ENCODE results near the gene KCNAB3.
"Not testable (repeated sequence)": the region's sequence is repeated elsewhere in the genome, so short reads cannot be mapped to it uniquely, and the experiment has no call there.

Gene KCNAB3

GRCh38 chr17:7929158-7930023 is at the start of gene KCNAB3:
TSS of gene KCNAB3 (minus strand) at chr17:7929856. CDS start at chr17:7929435, 421 bp downstream.
- no peak for DNase-seq (ENCODE audit: low spot score)

DNA sequence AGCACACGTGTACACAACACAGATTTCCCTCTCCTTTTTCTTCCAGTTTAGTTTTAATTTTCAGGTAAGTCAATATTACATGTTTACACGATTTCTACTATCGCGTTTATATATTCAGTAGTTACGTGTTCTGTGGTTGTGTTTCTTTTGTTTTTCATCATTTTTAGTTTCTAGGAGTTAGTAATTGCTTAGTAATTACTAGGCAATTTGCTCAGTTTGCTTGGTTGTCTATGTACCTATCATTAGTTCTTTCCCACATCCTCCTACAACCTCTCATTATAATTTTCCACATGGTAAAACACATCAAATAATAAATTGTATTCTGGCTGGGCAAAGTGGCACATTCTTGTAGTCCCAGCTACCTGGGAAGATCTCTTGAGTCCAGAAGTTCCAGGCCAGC is 48.1 kb upstream of the KCNAB3 start:
- DNase-seq (ENCODE audit: low spot score) = no peak

GRCh38 chr17:7977039-7977438 is 47.4 kb upstream of the KCNAB3 start:
- DNase-seq (ENCODE audit: low spot score) = no peak

DNA sequence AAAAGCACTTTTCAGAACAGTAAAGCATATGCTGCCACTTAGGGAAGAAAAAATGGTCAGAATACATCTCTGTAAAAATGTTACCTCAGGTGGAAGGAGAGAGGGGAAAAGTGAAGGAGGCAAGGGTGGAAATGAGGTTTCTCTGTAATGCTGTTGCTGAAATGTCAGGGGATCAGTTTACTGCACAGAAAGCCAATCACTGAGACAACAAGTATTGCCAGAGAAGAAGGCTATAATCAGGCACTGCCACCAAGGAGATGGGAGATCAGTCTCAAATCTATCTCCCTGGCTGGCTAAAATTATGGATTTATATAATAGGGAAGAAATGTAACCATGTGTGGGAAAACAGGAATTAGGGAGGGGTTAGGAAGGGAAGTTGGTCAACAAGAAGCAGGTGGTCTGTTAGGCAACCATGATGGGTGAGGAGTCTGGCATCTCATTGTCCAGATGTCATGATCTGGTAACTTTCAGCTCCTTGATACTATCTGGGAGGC is 45.0 kb upstream of the KCNAB3 start:
- DNase-seq (ENCODE audit: low spot score) = no peak

DNA sequence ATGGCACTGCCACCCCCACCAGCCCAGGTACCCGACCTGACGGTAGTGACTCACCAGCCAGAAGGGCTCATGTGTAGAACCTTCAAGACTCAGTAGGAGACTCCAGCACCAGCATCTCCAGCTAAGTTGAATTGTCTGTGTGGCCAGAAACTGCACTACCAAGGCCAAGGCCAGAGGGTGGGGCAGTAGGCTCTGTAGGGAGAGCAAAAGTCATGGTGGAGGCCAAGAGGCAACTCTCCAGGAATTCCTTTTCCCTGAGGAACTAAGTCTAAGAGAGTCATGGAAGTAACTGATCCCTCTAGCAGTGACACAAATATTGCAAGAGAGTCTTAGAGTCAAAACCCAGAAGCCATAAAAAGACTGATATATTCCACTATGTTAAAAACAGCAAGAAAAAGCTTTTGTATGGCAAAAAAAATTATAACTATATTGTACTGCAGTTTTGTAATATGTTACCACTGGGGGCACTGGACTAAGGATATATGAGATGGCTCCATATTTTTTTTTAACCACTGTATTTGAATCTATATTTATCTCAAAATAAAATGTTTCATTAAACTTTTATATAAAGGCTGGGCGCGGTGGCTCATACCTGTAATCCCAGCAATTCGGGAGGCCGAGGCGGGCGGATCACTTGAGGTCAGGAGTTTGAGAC is 42.6 kb upstream of the KCNAB3 start:
- peak; percentile 47 for DNase-seq (ENCODE audit: low spot score)

DNA sequence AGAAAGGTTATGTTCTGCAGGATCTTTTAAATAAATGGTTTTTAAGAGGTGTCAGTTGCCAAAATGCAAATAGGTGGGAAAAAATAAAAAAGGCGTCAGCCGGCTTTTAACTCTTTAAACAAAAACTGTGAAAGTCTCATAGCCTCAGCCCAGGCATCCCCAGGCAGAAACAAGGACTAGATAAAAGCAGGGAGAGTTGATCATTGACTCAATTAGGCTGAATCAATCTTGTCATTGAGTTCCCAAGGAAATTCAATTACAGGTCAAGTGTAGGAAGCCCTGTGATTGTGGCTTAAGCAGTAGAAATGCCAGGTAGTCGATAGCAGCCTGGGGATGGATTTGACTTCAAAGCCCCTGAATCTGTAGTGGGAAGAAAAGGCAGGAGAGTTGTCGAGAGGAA is 42.0 kb upstream of the KCNAB3 start:
- DNase-seq (ENCODE audit: low spot score) = no peak

- DNase-seq (ENCODE audit: low spot score) = no peak
These were observed 39.8 kb upstream of the KCNAB3 start for GRCh38 chr17:7969433-7969832.

- DNase-seq (ENCODE audit: low spot score) = no peak
These were observed 38.1 kb upstream of the KCNAB3 start for GRCh38 chr17:7967751-7968150.

DNA sequence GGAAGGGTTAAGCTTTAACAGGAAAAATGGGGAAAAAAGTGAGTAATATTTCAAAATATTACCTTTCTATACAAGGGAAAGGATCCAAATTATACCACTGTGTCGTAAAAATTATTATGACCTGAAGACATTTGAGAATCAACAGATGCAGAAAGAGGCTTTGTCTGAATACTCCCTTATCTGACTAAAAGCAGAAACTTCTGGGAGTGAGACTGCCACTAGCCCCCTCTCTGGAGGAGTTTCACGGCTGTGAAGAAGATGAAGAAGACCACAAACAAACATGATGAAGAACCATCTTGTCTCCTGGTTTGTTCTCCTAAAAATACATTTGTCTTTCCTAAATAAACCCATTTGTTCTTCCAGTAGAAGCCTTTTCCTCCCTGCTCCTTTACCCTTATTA is 31.8 kb upstream of the KCNAB3 start:
- DNase-seq (ENCODE audit: low spot score) = no peak

- no peak for DNase-seq (ENCODE audit: low spot score)
These were observed 30.0 kb upstream of the KCNAB3 start for GRCh38 chr17:7959503-7960253.

GRCh38 chr17:7956228-7956965 is 26.7 kb upstream of the KCNAB3 start:
- no peak for DNase-seq (ENCODE audit: low spot score)

DNA sequence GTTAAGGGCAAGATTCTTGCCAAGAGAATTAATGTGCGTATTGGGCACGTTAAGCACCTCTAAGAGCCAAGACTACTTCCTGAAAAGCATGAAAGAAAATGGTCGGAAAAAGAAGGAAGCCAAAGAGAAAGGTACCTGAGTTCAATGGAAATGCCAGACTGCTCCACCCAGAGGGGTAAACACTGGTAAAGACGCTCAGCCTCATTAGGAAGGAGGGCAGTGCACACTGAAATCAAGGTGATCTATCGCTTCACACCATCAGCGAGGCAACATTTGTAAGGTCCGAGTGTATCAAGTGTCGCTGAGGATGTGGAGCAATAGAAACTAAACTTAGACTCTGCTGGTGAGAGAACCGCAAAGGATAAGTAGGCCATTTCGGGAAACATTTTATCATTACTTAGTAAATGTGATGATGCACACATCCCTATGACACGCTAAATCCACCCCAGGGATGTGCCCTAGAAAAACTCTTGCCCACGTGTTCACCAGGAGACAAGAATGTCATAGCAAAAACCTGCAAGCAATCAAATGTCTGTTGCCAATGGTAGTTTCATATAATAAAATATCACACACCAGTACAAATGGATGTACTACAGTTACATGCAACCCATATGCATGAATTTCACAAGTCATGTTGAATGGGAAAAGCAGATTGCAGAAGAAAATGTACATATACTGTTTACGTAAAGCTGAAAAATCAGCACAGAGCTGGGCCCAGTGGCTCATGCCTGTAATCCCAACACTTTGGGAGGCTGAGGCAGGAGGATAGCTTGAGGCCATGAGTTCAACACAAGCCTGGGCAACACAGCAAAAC is 26.0 kb upstream of the KCNAB3 start:
- DNase-seq (ENCODE audit: low spot score) = no peak

DNA sequence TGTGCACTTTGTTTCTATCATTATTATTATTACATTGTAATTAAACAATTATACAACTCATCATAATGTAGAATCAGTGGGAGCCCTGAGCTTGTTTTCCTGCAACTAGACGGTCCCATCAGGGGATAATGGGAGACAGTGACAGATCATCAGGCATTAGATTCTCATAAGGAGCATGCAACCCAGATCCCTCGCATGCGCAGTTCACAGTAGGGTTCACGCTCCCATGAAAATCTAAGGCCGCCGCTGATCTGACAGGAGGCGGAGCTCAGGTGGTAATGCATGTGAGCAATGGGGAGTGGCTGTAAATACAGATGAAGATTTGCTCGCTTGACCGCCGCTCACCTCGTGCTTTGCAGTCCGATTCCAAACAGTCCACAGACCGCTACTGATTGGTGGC is 23.6 kb upstream of the KCNAB3 start:
- DNase-seq (ENCODE audit: low spot score) = not testable (repeated sequence)

DNA sequence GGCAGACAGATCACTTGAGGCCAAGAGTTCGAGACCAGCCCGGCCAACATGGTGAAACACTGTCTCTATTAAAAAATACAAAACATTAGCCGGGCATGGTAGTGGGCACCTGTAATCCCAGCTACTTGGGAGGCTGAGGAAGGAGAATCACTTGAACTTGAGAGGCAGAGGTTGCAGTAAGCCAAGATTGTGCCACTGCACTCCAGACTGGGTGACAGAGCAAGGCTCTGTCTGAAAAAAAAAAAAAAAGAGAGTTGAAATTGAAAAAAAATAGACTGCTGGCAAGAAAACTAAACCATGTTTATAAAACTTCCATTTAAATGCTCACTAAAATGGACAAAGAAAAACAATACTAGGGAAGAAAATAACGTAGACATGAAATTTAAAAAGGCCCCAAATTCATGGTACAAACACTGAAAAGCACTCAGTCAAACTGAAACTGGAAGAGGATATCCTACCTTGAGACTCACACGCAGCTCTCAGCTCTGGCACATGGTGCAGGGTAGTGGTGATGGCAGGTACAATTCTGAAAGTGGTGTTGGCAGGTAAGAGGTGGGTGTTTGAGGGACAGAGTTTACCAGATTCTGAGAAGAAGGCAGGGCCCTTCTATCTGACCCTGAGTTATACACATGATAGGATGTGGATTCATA is 21.6 kb upstream of the KCNAB3 start:
- DNase-seq (ENCODE audit: low spot score) = no peak

- DNase-seq (ENCODE audit: low spot score) = no peak
These were observed 20.9 kb upstream of the KCNAB3 start for GRCh38 chr17:7950578-7950977.

DNA sequence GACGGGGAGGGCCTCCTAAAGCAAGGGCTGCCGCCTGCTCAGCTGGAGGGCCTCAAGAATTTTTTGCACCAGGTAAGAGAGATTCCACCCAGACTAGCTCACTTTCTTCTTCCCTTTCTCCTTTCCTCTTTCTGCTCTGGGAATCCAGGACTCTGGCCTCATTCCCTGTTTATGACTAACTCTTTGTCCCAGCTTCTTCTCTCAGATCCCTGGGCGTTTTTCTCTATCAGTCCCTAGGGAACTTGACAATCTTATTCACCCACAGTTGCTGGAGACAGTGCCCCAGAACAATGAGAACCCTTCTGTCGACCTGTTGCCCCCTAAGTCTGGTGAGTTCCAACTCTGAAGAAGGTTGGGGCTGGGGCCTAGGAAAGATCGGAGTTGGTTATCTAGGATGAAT is 18.0 kb upstream of the KCNAB3 start:
- DNase-seq (ENCODE audit: low spot score) = no peak

- DNase-seq (ENCODE audit: low spot score) = no peak
These were observed 16.8 kb upstream of the KCNAB3 start for GRCh38 chr17:7946441-7946840.

- DNase-seq (ENCODE audit: low spot score) = no peak
These were observed 16.0 kb upstream of the KCNAB3 start for GRCh38 chr17:7945651-7946050.

DNA sequence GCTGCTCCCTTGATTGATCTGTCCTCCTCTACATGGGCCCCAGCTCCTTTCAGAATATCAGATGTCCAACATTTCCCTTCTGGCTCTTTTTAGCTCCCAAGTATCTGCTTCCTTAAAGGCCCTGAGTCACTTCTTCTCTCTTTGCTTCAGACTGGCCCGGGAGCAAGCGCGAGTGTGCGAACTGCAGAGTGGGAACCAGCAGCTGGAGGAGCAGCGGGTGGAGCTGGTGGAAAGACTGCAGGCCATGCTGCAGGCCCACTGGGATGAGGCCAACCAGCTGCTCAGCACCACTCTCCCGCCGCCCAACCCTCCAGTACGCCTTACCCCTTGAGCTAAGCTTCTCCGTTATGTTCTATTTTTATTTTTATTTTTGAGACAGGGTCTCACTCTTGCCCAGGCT is 14.7 kb upstream of the KCNAB3 start:
- DNase-seq (ENCODE audit: low spot score) = no peak

DNA sequence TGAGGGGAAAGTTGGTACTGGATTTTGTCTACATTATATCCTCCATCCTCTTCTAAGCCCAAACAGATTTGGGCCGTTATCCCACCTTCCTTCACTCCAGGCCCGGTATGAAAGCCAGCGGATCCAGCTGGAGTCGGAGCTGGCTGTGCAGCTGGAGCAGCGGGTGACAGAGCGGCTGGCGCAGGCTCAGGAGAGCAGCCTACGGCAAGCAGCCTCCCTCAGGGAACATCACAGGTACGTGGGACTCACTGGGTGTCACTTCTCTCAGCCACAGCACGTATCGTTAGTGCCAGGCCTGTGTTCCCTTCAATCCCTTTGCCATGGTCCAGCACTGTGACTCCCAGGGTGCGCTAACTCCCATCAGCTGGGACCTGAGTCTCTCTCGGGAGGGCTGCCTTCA is 13.6 kb upstream of the KCNAB3 start:
- no peak for DNase-seq (ENCODE audit: low spot score)

- no peak for DNase-seq (ENCODE audit: low spot score)
These were observed 11.1 kb upstream of the KCNAB3 start for GRCh38 chr17:7940743-7941142.

Measured in RKO (cell line).